Activated naive CD4-positive, alpha-beta T cell treated with anti-CD3 and anti-CD28 coated beads for 36 hours (primary cell): Measurements from ENCODE around the gene MRPL46. TPM values are rescaled to one million over a fixed set of nuclear protein-coding genes. Genes with fewer than 3 reads are reported as not detected.

Source experiments
- CTCF ChIA-PET: fragments of 350-600 bp; sonication (Branson Sonifier 250); formaldehyde crosslinking; loops from one replicate; lab custom pipeline; 2021; ENCODE audit warnings: antibody characterized with exemption; lab: Charles Lee
- DNase-seq: peaks from one replicate; pipeline ENCODE4 v3.0.0-alpha.2; 2020
- H3K27ac Mint-ChIP-seq: one replicate; pipeline ENCODE4 v1.8.0; 2021; ENCODE audit warnings: mild to moderate bottlenecking, mixed read lengths
- H3K27me3 Mint-ChIP-seq: one replicate; pipeline ENCODE4 v1.8.0; 2021; ENCODE audit warnings: low read depth, mixed read lengths
- H3K36me3 Mint-ChIP-seq: one replicate; pipeline ENCODE4 v1.8.0; 2021; ENCODE audit warnings: low read depth, mixed read lengths
- H3K4me1 Mint-ChIP-seq: one replicate; pipeline ENCODE4 v1.8.0; 2021; ENCODE audit warnings: low read depth, mixed read lengths
- H3K4me3 Mint-ChIP-seq: one replicate; pipeline ENCODE4 v1.8.0; 2021; ENCODE audit warnings: mild to moderate bottlenecking, moderate library complexity, mixed read lengths
- H3K9me3 Mint-ChIP-seq: one replicate; pipeline ENCODE4 v1.8.0; 2021; ENCODE audit warnings: mixed read lengths
- intact Hi-C: fragments of 100-400 bp; cut with micrococcal nuclease; formaldehyde crosslinking; loops from one replicate; pipeline ENCODE4 v1.15.1; 2023
- total RNA-seq, 2 experiments: library from RNA; stranded (reverse); gene quantifications; one replicate each; pipeline ENCODE4 v1.2.3, GENCODE V29; 2021

The MRPL46 gene
- total RNA-seq, 2 experiments from 2014 or later: 29.1 to 29.2 TPM

DNA sequence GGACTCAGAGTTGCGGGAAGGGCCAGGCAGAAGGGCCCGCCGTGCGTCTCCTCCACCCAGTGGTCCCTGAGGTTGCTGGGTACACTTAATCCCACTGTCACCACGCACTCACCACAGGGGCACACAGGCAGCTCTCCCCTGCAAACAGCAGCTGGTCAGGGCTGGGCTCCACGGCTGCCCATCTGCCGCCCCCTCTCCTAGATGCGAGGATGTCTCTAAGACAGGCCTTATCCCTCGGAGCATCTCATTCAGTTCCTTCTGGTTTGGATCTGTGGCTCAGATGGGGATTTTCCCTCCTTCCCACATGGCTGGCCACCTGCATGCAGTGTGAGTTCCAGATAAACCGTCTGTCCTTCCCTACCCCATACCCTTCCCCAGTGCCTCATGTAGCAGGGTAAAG lies 26.7 kb upstream of the MRPL46 start:
- Mint-ChIP-seq H3K27ac (no peak overlapping the region), H3K4me3 (no peak overlapping the region), H3K27me3 (no peaks in the 10 kb centered on the region), H3K4me1 (no peaks in the 10 kb centered on the region), H3K9me3 (no peaks in the 10 kb centered on the region), H3K36me3 (no peaks in the 10 kb centered on the region)
- CTCF ChIA-PET: no interaction called here
- no peak for DNase-seq
- intact Hi-C loops: no loop called here

DNA sequence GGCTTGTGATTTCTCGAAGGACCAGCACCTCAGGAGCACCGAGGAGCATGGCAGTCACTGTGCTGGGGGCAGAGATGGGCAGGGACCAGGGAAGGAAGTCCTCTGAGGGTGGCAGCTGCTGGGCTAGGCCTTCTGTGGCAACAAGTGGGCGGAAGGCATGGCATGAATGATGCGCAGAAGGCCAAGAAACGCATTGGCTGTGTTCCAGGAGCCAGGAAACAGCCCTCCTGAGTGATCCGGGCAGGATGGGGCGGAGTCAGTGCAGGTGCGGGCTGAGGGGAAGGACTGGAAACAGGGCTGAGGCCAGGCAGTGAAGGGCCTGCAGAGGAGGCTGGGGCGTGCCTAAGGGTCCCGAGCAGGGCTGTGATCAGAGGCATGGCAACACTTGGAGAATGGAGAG lies 24.0 kb upstream of the MRPL46 start:
- Mint-ChIP-seq H3K36me3 (no peaks in the 10 kb centered on the region), H3K27me3 (no peaks in the 10 kb centered on the region), H3K4me3 (no peak overlapping the region), H3K27ac (no peak overlapping the region), H3K4me1 (no peaks in the 10 kb centered on the region), H3K9me3 (no peaks in the 10 kb centered on the region)
- CTCF ChIA-PET: no interaction called here
- DNase-seq: no peak
- intact Hi-C loops: no loop called here

DNA sequence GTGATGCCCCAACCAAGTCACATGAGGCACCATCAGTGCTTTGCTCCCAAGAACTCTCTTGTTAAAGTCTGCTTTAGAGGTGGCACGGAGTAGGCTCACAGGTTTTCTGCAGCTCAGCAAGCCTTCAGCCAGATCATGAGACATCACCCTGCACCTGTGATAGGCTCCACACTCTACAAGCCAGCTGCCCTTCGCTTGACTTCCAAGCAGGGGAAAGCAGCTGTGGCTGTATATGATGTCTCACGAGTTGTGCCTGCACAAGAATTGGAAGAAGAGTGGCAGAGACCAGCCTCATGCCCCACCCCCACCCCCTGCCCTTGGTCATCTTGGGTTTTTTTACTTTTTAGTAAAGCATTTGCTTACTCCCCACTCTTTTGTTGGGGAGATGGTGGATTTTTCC lies 22.8 kb upstream of the MRPL46 start:
- CTCF ChIA-PET: no interaction called here
- Mint-ChIP-seq H3K36me3 (no peaks in the 10 kb centered on the region), H3K4me1 (no peaks in the 10 kb centered on the region), H3K27ac (no peak overlapping the region), H3K9me3 (no peaks in the 10 kb centered on the region), H3K27me3 (no peaks in the 10 kb centered on the region), H3K4me3 (no peak overlapping the region)
- intact Hi-C loops: no loop called here
- DNase-seq: no peak

DNA sequence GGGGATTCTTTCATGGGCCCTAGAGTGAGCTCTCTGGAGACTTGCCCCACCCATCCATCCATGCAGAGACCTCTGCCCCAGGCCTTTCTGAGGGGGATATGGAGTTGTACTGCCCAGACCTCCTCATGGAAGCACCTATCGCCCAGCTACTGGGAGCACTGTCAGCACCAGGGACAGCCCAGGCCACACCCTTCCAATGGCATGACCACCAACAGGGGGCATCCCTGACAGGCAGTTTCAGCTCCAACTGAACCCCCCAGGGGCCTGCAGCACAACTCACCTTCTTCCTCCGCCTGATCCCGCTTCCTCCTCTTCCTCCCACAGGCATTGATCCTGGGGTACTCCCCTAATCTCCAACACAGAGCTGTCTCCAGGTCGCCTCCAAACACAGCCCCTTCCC lies 22.1 kb upstream of the MRPL46 start:
- CTCF ChIA-PET: interaction anchor here (0.7 kb wide), 1 partner anchor 190 kb away, joined by 3 read pairs; no protein-coding TSS in a partner anchor
- H3K4me1 Mint-ChIP-seq: no peaks in the 10 kb centered on the region

DNA sequence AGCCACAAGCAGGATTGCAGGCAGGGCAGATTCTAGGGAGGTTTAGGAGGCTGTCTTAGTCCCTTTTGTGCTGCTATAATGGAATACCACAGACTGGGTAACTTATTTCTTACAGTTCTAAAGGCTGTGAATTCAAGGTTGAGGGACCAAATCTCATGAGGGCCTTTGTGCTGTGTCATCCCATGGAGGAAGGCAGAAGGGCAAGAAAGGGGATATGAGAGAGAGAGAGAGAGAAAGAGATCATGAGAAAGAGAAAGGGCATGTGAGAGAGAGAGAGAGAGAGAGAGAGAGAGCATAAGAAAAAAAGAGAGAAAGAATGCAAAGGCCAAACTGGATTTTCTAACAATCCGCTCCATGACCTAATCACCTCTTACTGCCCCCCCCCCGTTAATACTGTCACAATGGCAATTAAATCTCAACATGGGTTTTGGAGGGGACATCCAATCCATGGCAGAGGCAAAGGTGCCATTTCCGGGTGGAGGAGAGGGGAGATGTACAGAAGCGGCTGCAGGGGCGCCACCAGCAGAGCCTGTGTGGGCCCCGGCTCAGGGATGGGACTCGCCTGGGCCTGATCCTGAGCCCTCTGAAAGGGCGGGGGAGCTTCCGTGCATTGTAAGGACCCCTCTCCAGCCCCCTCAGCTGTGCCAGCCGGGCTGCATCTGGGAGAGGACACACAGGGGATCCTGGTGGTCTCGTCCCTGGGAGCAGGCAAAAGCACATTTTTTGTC lies 20.8 kb upstream of the MRPL46 start:
- DNase-seq: no peak
- CTCF ChIA-PET: no interaction called here
- H3K27me3 Mint-ChIP-seq: no peaks in the 10 kb centered on the region
- H3K27ac Mint-ChIP-seq: no peak overlapping the region
- intact Hi-C loops: no loop called here
- H3K9me3 Mint-ChIP-seq: no peaks in the 10 kb centered on the region
- H3K36me3 Mint-ChIP-seq: no peaks in the 10 kb centered on the region
- no peak overlapping the region for H3K4me3 Mint-ChIP-seq
- H3K4me1 Mint-ChIP-seq: no peaks in the 10 kb centered on the region

More for the DNA sequence above, 22.1 kb upstream of the MRPL46 start:
- no peak for DNase-seq
- Mint-ChIP-seq H3K27me3 (no peaks in the 10 kb centered on the region), H3K27ac (no peak overlapping the region), H3K36me3 (no peaks in the 10 kb centered on the region), H3K9me3 (no peaks in the 10 kb centered on the region), H3K4me3 (no peak overlapping the region)
- intact Hi-C loops: no loop called here

DNA sequence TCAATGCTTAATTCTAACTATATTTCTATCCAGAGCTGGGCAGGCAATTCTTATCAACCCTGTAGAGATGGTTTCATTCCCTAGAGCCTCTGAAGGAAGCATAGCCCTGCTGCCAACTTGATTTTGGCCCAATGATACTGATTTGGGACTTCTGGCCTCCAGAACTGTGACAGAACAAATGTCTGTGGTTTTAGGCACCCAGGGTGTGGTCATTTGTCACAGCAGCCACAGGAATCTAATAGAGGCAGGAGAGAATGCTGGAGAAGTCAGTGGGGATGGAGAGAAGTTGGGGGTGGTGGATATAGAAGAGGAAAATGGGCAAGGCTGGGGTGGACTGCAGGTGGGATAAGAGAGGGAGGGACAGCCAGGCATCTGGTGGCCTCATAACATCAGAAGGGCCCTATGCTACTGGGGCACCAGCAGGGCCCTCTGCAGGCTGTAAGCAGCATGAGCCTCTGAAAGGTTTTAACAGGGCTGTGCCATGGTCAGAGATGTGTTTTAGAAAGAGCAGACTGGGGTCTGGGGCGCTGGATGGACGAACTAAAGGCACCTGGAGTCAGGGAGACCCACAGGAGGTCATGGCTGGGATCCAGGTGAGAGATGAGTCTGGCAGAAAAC lies 20.1 kb upstream of the MRPL46 start:
- intact Hi-C loops: no loop called here
- H3K27me3 Mint-ChIP-seq: no peaks in the 10 kb centered on the region

DNA sequence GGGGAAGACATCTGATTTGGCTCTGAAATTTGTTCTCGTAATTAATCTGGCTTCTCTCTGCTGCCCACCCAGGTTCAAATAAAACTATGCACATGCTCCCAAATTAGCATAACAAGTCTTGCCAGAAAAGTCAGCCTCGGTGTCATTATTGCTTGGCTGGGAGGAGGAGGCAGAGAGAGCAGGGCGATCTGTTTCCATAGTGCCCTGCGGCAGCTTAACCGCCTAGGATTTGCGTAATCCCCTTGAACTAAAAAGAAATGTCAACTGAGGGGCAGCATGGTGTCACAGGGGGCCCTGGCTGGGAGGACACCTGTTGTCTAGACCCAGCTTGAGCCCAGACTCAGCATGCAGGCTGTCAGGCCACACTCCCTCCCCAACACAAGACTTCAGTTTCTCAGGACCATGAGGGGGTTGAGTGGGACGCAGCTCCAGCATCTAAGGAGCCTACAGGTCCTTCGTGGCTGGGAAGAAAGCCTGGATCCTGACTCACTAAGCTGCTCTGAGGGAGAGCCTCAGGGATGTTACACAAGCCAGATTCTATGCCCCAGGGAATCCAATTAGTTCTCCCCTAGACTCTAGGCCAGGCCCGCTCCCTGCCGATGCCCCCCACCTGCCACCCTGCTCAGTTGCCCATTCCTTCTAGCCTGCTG lies 17.6 kb upstream of the MRPL46 start:
- intact Hi-C loops: no loop called here
- Mint-ChIP-seq H3K4me1 (no peaks in the 10 kb centered on the region), H3K36me3 (no peaks in the 10 kb centered on the region), H3K27me3 (no peaks in the 10 kb centered on the region), H3K9me3 (no peaks in the 10 kb centered on the region), H3K4me3 (no peak overlapping the region), H3K27ac (no peak overlapping the region)
- CTCF ChIA-PET: interaction anchor here (2.3 kb wide), 1 partner anchor 179 kb away, joined by 5 read pairs; no protein-coding TSS in a partner anchor
- DNase-seq: no peak

More for the DNA sequence above, 20.1 kb upstream of the MRPL46 start:
- CTCF ChIA-PET: no interaction called here
- no peaks in the 10 kb centered on the region for H3K36me3 Mint-ChIP-seq
- no peak for DNase-seq
- no peaks in the 10 kb centered on the region for H3K9me3 Mint-ChIP-seq
- no peak overlapping the region for H3K4me3 Mint-ChIP-seq
- no peaks in the 10 kb centered on the region for H3K4me1 Mint-ChIP-seq
- H3K27ac Mint-ChIP-seq: peak overlapping the region; percentile 1

DNA sequence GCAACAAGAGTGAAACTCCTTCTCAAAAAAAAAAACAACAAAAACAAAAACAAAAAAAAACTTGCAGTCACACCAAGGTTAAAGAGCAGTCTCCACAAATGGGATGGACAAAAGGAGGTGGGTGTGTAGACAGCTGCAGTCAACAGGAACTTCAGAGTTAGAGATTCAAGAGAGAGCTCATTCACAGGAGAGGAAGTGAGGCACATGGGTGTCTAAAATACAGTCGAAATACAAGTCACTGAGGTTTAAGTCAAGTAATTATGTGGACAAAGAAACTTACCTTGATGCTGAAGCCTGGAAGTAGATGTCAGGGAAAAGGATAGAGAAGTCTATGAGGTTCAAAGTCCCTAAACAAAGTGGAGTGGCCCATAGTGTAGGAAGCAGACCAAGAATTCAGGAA lies 15.1 kb upstream of the MRPL46 start:
- DNase-seq: no peak
- Mint-ChIP-seq H3K4me3 (no peak overlapping the region), H3K27ac (no peak overlapping the region), H3K4me1 (no peaks in the 10 kb centered on the region), H3K36me3 (peaks cover 6% of the 10 kb centered on the region), H3K9me3 (no peaks in the 10 kb centered on the region), H3K27me3 (no peaks in the 10 kb centered on the region)
- CTCF ChIA-PET: interaction anchor here (1.0 kb wide), 1 partner anchor 157 kb away, joined by 3 read pairs; the partner anchor contains the start of gene ISG20
- intact Hi-C loops: no loop called here

DNA sequence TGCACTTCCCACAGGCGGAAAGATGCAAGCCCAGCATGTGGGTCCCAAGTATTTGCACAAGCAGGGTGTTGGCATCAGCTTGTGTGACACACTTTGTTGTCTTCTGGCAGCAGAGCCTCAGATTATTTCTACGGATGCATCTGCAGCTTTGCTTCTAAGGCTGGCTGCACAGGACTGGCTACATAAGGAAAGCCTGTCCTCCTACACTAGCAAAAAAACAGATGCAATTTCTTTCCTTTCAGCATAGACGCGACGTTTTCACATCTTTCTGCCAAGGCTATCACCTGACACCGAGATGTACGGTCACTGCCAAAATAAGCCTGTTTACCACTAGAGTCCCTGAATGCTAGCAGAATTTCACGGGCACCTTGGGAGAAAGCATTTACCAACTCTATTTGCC lies 13.8 kb upstream of the MRPL46 start:
- Mint-ChIP-seq H3K36me3 (peaks cover 12% of the 10 kb centered on the region), H3K4me3 (no peak overlapping the region), H3K4me1 (no peaks in the 10 kb centered on the region), H3K27me3 (no peaks in the 10 kb centered on the region), H3K27ac (no peak overlapping the region), H3K9me3 (no peaks in the 10 kb centered on the region)
- CTCF ChIA-PET: interaction anchor here (0.7 to 1.6 kb wide), 3 partner anchors 10 to 175 kb away, joined by 3 read pairs; partner anchors contain the start of gene ISG20
- intact Hi-C loops: no loop called here
- DNase-seq: no peak

DNA sequence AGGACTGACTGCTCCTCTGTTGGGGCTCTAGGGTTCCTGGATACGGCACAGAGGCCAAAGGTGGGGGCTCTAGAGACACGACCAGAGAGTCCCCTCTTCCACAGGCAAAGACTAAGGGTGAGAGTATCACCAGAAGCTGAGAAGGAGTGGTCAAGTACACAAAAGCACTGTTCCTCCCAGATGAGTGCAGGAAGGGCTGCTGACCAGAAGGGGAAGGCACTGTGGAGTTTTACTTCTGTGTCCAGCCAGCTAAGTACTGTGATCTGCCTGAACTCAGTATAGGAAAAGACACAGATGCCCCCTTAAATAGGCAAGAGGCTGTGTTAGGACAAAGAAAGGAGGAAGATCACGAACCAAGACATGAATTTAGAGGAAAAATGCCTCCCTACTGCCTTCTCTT lies 12.0 kb upstream of the MRPL46 start:
- Mint-ChIP-seq H3K27ac (no peak overlapping the region), H3K4me3 (no peak overlapping the region), H3K9me3 (no peaks in the 10 kb centered on the region), H3K36me3 (peaks cover 12% of the 10 kb centered on the region), H3K27me3 (no peaks in the 10 kb centered on the region), H3K4me1 (no peaks in the 10 kb centered on the region)
- DNase-seq: no peak
- CTCF ChIA-PET: no interaction called here
- intact Hi-C loops: no loop called here

DNA sequence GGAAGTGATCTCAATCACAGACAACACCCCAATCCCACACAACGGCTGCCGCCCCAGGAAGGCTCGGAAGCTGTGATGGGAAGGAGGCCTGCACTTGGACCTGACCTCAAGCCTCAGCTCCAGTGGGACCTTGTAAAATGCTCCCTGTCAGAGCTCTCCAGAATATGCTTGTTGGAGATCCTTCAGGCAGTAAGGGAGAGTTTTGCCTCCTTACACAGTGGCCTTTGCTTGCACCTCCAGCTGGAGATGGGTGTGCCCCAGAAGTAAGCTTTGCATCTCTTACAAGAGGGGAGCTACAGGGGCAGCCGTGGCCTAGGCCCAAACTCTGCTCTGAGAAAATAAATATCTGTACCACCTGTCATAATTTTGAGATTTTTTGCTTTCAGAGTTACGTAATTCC lies 10.7 kb upstream of the MRPL46 start:
- Mint-ChIP-seq H3K27me3 (no peaks in the 10 kb centered on the region), H3K4me1 (no peaks in the 10 kb centered on the region), H3K4me3 (no peak overlapping the region), H3K36me3 (peaks cover 12% of the 10 kb centered on the region), H3K9me3 (no peaks in the 10 kb centered on the region), H3K27ac (no peak overlapping the region)
- CTCF ChIA-PET: interaction anchor here (2.3 kb wide), 1 partner anchor 186 kb away, joined by 8 read pairs; no protein-coding TSS in a partner anchor
- DNase-seq: no peak
- intact Hi-C loops: no loop called here

DNA sequence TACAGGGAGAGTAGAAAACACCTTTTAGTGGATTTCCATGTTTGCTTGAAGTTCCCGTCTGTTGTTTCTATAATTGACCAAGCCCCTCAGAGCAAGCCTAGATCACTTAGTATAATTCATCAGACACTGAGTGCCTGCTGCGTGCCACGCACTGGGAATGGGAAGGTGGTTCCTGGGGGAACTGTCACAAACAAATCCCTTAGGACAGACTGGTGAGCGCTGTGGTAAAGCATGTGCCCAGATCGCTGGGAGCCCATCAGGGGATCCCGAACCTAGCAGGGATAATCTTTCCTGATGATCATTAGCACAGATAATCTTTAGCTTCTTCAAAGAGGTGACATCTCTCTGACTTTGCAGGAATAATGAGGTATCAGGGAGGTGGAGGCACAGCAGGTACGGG lies 9.9 kb upstream of the MRPL46 start:
- intact Hi-C loops: no loop called here

More for the DNA sequence above, 9.9 kb upstream of the MRPL46 start:
- Mint-ChIP-seq H3K9me3 (no peaks in the 10 kb centered on the region), H3K27me3 (no peaks in the 10 kb centered on the region), H3K27ac (no peak overlapping the region), H3K4me1 (peaks cover 4% of the 10 kb centered on the region), H3K4me3 (no peak overlapping the region), H3K36me3 (peaks cover 16% of the 10 kb centered on the region)
- no peak for DNase-seq
- CTCF ChIA-PET: interaction anchor here (2.3 kb wide), 1 partner anchor 187 kb away, joined by 8 read pairs; no protein-coding TSS in a partner anchor
